Stomach (tissue), 9 donors: Measurements from ENCODE around the gene LRP3. TPM values are rescaled to one million over a fixed set of nuclear protein-coding genes. Genes with fewer than 3 reads are reported as not detected.

Experiments
- DNase-seq, 2 donors: peaks; one replicate each; pipeline versions ENCODE4 v3.0.0 to v3.0.0-alpha.2; 2013 to 2019
- H3K27ac ChIP-seq, 5 donors: fragments of 200-600 bp in 4 of 5; sonication (generic) in 4 of 5; one replicate each; pipeline ENCODE4 v1.5.1; 2013 to 2019; ENCODE audit warnings: mild to moderate bottlenecking in 1 of 5, moderate library complexity in 1 of 5
- H3K27me3 ChIP-seq, 3 donors: fragments of 200-600 bp; sonication (generic); one replicate each; pipeline ENCODE4 v1.5.1; 2017 to 2019; ENCODE audit warnings: mixed run types in 1 of 3
- H3K36me3 ChIP-seq, 4 donors: fragments of 200-600 bp; sonication (generic); 1 replicate in 3 of 4; 2 replicates in 1 of 4; pipeline ENCODE4 v1.5.1; 2016 to 2019
- H3K4me1 ChIP-seq, 4 donors: fragments of 200-600 bp; sonication (generic); one replicate each; pipeline ENCODE4 v1.5.1; 2016 to 2019
- H3K4me3 ChIP-seq, 4 donors: fragments of 200-600 bp; sonication (generic) in 3 of 4; one replicate each; pipeline ENCODE4 v1.5.1; 2016 to 2019; ENCODE audit warnings: mild to moderate bottlenecking in 1 of 4
- H3K9me3 ChIP-seq, 4 donors: fragments of 200-600 bp; sonication (generic); one replicate each; pipeline ENCODE4 v1.5.1; 2016 to 2019
- CTCF ChIP-seq, 7 experiments: fragments of 450-650 bp in 4 of 7; fragments of 200-600 bp in 3 of 7; sonication (generic) in 3 of 7; IDR thresholded peaks; one replicate each; pipeline ENCODE4 v1.5.1; 2016 to 2019; ENCODE audit warnings: antibody characterized with exemption in 7 of 7, control low read depth in 2 of 7, mild to moderate bottlenecking in 1 of 7
- EP300 ChIP-seq: sonication (generic); formaldehyde crosslinking; IDR thresholded peaks from one replicate; pipeline ENCODE4 v1.6.1; 2017; ENCODE audit warnings: antibody characterized with exemption
- POLR2A ChIP-seq, 4 donors: fragments of 450-650 bp; IDR thresholded peaks; one replicate each; pipeline ENCODE4 v1.6.1; 2016; ENCODE audit warnings: antibody characterized with exemption in 4 of 4, control low read depth in 2 of 4, mild to moderate bottlenecking in 1 of 4, moderate library complexity in 1 of 4
- POLR2AphosphoS5 ChIP-seq, 3 donors: sonication (generic); formaldehyde crosslinking; IDR thresholded peaks; one replicate each; pipeline ENCODE4 v1.6.1; 2016; ENCODE audit warnings: antibody characterized with exemption in 3 of 3
- WGBS, 5 donors: extraction: QIAGEN DNeasy Blood & Tissue Kit in 3 of 5; methylation state at CpG; one replicate each; pipeline versions ENCODE4 v1.1.5 to v1.1.7; 2013 to 2018; 5-methylcytosine and 5-hydroxymethylcytosine counted together
- intact Hi-C: fragments of 100-400 bp; cut with DNase I; formaldehyde crosslinking; loops from one replicate; pipeline ENCODE4 v1.15.1; 2023; ENCODE audit warnings: low total_unique reads
- polyA plus RNA-seq, 3 donors: library from polyadenylated mRNA; stranded (reverse); fragments of 200-250 nt; gene quantifications; one replicate each; pipeline ENCODE4 v1.2.3, GENCODE V29; 2013
- total RNA-seq, 5 donors: library from RNA; depleted of rRNA; stranded (reverse); fragments of >200 nt; gene quantifications; one replicate each; pipeline versions ENCODE4 v1.1.0 to v1.2.3, GENCODE V29; 2014 to 2016
- donor health status: healthy with polysubstance abuse.
- donor health status: Bipolar disorder and iron deficiency.
- donor health status: healthy.

LRP3 gene
- total and polyA plus RNA-seq, 8 donors, result 7.5 to 26.6 (median 12.8) TPM

- no peak for DNase-seq
- Histone ChIP-seq H3K27ac (no peak overlapping the region), H3K36me3 (no peaks in the 10 kb centered on the region), H3K9me3 (peaks cover 0 to 9% (median 6%) of the 10 kb centered on the region in 4 donors), H3K27me3 (peaks cover 0 to 25% (median 0%) of the 10 kb centered on the region in 3 donors), H3K4me1 (peaks cover 0 to 16% (median 0%) of the 10 kb centered on the region in 4 donors), H3K4me3 (no peak overlapping the region)
- TF ChIP-seq EP300 (no peak), POLR2AphosphoS5 (IDR thresholded peaks at IDR 0.05) (no peak), POLR2A (IDR thresholded peaks at IDR 0.05) (no peak), CTCF (IDR thresholded peaks at IDR 0.05) (no peak)
- intact Hi-C loops, result loop anchor here (10.0 kb wide), 1 partner anchor 526 kb away; no protein-coding TSS in a partner anchor
- 67 to 85% (median 74%) methylated on average over 11 of the region's 11 CpGs for WGBS, 5 donors
Observed at GRCh38 chr19:33248553-33248953, 54.4 kb downstream of the LRP3 start.

- DNase-seq, result peak in 1 of 2 donors; percentile 30
- whole genome bisulfite sequencing, 5 donors, result 46 to 70% (median 51%) methylated on average over 2 to 28 of the region's 28 CpGs
- peaks cover 0 to 9% (median 6%) of the 10 kb centered on the region in 4 donors for H3K9me3 ChIP-seq
- H3K4me1 ChIP-seq, result peaks cover 0 to 16% (median 0%) of the 10 kb centered on the region in 4 donors
- intact Hi-C loops, result loop anchor here (10.0 kb wide), 1 partner anchor 526 kb away; no protein-coding TSS in a partner anchor
- H3K4me3 ChIP-seq, result no peak overlapping the region
- H3K36me3 ChIP-seq, result no peaks in the 10 kb centered on the region
- no peak overlapping the region for H3K27ac ChIP-seq
- TF ChIP-seq CTCF (IDR thresholded peaks at IDR 0.05) (no peak), EP300 (no peak), POLR2A (IDR thresholded peaks at IDR 0.05) (no peak), POLR2AphosphoS5 (IDR thresholded peaks at IDR 0.05) (no peak)
- peaks cover 0 to 30% (median 0%) of the 10 kb centered on the region in 3 donors for H3K27me3 ChIP-seq
Observed at GRCh38 chr19:33248954-33249613, 55.0 kb downstream of the LRP3 start.

DNA sequence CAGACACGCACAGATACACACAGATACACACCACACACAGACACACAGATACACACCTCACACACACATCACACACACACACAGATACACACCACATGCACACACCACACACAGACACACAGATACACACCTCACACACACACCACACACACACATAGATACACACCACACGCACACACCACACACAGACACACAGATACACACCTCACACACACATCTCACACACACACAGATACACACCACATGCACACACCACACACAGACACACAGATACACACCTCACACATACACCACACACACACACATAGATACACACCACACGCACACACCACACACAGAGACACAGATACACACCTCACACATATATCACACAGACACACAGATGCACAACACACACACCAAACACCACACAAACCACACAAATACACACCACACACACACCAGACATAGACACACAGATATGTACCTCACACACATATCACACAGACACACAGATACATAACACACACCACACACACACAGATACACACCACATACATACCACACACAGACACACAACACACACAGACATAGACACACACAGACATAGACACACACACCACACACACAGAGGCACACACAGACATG, 55.7 kb downstream of the LRP3 start:
- no peaks in the 10 kb centered on the region for H3K36me3 ChIP-seq
- H3K4me3 ChIP-seq, result no peak overlapping the region
- H3K4me1 ChIP-seq, result peaks cover 0 to 16% (median 0%) of the 10 kb centered on the region in 4 donors
- H3K27me3 ChIP-seq, result peaks cover 0 to 36% (median 0%) of the 10 kb centered on the region in 3 donors
- no peak for DNase-seq
- intact Hi-C loops, result loop anchor here (10.0 kb wide), 1 partner anchor 525 kb away; no protein-coding TSS in a partner anchor
- TF ChIP-seq CTCF (IDR thresholded peaks at IDR 0.05), result no peak
- no peak for TF ChIP-seq POLR2AphosphoS5 (IDR thresholded peaks at IDR 0.05)
- TF ChIP-seq POLR2A (IDR thresholded peaks at IDR 0.05), result no peak
- TF ChIP-seq EP300, result no peak
- H3K9me3 ChIP-seq, result peaks cover 0 to 9% (median 6%) of the 10 kb centered on the region in 4 donors
- 72 to 84% (median 74%) methylated on average over 3 of the region's 3 CpGs for WGBS, 5 donors
- H3K27ac ChIP-seq, result no peak overlapping the region

- TF ChIP-seq CTCF (IDR thresholded peaks at IDR 0.05) (no peak), EP300 (no peak), POLR2AphosphoS5 (IDR thresholded peaks at IDR 0.05) (no peak), POLR2A (IDR thresholded peaks at IDR 0.05) (no peak)
- H3K9me3 ChIP-seq, result peaks cover 0 to 8% (median 4%) of the 10 kb centered on the region in 4 donors
- intact Hi-C loops, result no loop called here
- no peak overlapping the region for H3K27ac ChIP-seq
- peaks cover 0 to 38% (median 0%) of the 10 kb centered on the region in 3 donors for H3K27me3 ChIP-seq
- no peak for DNase-seq
- H3K4me3 ChIP-seq, result no peak overlapping the region
- peaks cover 0 to 16% (median 0%) of the 10 kb centered on the region in 4 donors for H3K4me1 ChIP-seq
- no peaks in the 10 kb centered on the region for H3K36me3 ChIP-seq
- WGBS, 5 donors, result 82 to 100% (median 96%) methylated on average over 1 of the region's 1 CpG
Observed at GRCh38 chr19:33250500-33250899, 56.4 kb downstream of the LRP3 start.
